ENCODE measurements around the gene PRX. TPM values are rescaled to one million over a fixed set of nuclear protein-coding genes. Genes with fewer than 3 reads are reported as not detected.

The PRX gene
- total RNA-seq, 4 donors from 2014 or later, result 1.5 to 5.0 (median 2.6) TPM

DNA sequence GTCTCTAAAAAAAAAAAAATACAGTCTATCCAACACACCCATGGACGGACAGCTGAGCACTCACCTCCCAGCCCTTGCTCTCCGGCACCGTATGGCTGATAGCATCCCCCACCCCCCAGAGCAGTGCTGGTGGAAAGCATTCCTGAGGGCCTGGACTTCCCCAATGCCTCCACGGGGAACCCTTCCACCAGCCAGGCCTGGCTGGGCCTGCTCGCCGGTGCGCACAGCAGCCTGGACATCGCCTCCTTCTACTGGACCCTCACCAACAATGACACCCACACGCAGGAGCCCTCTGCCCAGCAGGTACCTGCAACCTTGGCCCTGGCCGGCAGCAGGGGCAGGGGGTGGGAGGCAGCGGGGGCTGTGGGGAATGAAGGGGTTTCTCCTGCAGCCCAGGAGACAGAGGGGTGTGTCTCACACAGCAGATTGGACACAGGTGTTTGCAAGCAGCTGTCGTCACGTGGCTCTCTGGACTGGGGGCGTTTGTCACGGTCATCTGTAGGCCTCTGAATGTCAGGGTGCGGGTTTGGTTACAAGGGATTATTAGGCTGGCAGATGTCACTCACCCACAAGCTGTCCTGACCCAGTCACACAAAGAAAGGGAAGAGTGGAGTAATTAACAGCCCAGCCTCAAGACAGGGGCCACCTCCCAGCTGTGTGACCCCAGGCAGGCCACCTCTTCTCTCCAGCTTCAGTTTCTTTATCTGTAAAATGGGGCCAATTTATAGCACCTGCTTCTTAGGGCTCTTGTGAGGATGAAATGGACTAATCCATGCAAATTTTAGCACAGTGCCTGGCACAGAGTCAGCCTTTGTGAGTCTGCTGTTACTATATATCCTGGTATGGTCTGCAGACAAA lies 45.4 kb downstream of the PRX start:
- intact Hi-C loops (cut with DNase I; ENCODE audit: low total_unique reads), result no loop called here
- Histone ChIP-seq H3K4me3 (no peak overlapping the region), H3K27ac (no peak overlapping the region), H3K4me1 (peaks cover 0 to 18% (median 0%) of the 10 kb centered on the region in 4 donors), H3K9me3 (no peaks in the 10 kb centered on the region), H3K36me3 (peaks cover 0 to 12% (median 3%) of the 10 kb centered on the region in 4 donors), H3K27me3 (no peaks in the 10 kb centered on the region)
- TF ChIP-seq, protein P1, sequence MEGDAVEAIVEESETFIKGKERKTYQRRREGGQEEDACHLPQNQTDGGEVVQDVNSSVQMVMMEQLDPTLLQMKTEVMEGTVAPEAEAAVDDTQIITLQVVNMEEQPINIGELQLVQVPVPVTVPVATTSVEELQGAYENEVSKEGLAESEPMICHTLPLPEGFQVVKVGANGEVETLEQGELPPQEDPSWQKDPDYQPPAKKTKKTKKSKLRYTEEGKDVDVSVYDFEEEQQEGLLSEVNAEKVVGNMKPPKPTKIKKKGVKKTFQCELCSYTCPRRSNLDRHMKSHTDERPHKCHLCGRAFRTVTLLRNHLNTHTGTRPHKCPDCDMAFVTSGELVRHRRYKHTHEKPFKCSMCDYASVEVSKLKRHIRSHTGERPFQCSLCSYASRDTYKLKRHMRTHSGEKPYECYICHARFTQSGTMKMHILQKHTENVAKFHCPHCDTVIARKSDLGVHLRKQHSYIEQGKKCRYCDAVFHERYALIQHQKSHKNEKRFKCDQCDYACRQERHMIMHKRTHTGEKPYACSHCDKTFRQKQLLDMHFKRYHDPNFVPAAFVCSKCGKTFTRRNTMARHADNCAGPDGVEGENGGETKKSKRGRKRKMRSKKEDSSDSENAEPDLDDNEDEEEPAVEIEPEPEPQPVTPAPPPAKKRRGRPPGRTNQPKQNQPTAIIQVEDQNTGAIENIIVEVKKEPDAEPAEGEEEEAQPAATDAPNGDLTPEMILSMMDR (IDR thresholded peaks at IDR 0.05), result no peak
- TF ChIP-seq EP300 (IDR thresholded peaks at IDR 0.05; ENCODE audit: low read depth) (no peak), POLR2A (IDR thresholded peaks at IDR 0.05) (no peak), POLR2AphosphoS5 (IDR thresholded peaks at IDR 0.05) (no peak)
- DNase-seq, result no peak
- WGBS, 2 donors (ENCODE audit: low coverage in 1 of 2), result 89% methylated on average over 16 of the region's 16 CpGs; no CpG with 5 or more reads in 1 of the 2 donors
- in situ Hi-C loops (cut with MboI; ENCODE audit: low pct_ligation_motif_present in 1 of 4, low pct_unique_long_range_greater_than_20kb in 1 of 4, low sequenced_read_pairs in 3 of 4), result no loop called here

DNA sequence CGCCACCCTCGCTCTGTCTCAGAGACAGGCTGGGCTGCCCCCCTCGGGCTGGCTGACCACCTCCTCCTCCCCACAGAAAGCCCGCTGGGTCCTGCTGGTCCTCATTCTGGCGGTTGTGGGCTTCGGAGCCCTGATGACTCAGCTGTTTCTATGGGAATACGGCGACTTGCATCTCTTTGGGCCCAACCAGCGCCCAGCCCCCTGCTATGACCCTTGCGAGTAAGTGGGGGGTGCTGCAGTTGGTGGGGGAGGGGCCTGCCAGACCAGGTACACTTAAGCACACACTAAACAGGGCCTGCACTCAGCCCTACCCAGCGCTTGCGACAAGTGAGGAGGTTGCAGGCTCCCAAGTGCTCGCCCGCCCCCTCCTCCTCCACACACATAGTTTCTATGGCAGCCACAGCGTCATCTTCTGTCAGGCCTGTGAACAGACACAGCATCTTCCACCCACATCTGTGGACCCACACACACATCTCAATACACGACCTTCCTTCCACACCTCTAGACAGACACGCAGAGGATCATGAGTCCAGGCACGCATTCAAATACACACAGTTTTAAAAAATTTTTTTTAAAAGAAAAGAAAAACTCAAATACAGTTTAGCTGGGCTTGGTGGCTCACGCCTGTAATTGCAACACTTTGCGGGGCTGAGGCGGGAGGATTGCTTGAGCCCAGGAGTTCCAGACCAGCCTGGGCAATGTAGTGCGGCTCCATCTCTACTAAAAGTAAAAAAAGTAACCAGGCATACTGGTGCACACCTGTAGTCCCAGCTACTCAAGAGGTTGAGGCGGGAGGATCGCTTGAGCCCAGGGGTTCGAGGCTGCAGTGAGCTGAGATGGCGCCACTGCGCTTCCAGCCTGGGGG lies 46.2 kb downstream of the PRX start:
- Histone ChIP-seq H3K4me3 (no peak overlapping the region), H3K9me3 (no peaks in the 10 kb centered on the region), H3K36me3 (peaks cover 0 to 7% (median 2%) of the 10 kb centered on the region in 4 donors), H3K27ac (no peak overlapping the region), H3K4me1 (peaks cover 0 to 18% (median 0%) of the 10 kb centered on the region in 4 donors), H3K27me3 (no peaks in the 10 kb centered on the region)
- TF ChIP-seq POLR2AphosphoS5 (IDR thresholded peaks at IDR 0.05) (no peak), POLR2A (IDR thresholded peaks at IDR 0.05) (no peak), EP300 (IDR thresholded peaks at IDR 0.05; ENCODE audit: low read depth) (no peak)
- TF ChIP-seq, protein P1 (IDR thresholded peaks at IDR 0.05), result no peak
- in situ Hi-C loops (cut with MboI; ENCODE audit: low pct_ligation_motif_present in 1 of 4, low pct_unique_long_range_greater_than_20kb in 1 of 4, low sequenced_read_pairs in 3 of 4) (no loop called here), intact Hi-C loops (cut with DNase I; ENCODE audit: low total_unique reads) (no loop called here)
- WGBS, 2 donors (ENCODE audit: low coverage in 1 of 2), result 85 to 100% methylated on average over 3 to 27 of the region's 27 CpGs
- DNase-seq, result no peak

DNA sequence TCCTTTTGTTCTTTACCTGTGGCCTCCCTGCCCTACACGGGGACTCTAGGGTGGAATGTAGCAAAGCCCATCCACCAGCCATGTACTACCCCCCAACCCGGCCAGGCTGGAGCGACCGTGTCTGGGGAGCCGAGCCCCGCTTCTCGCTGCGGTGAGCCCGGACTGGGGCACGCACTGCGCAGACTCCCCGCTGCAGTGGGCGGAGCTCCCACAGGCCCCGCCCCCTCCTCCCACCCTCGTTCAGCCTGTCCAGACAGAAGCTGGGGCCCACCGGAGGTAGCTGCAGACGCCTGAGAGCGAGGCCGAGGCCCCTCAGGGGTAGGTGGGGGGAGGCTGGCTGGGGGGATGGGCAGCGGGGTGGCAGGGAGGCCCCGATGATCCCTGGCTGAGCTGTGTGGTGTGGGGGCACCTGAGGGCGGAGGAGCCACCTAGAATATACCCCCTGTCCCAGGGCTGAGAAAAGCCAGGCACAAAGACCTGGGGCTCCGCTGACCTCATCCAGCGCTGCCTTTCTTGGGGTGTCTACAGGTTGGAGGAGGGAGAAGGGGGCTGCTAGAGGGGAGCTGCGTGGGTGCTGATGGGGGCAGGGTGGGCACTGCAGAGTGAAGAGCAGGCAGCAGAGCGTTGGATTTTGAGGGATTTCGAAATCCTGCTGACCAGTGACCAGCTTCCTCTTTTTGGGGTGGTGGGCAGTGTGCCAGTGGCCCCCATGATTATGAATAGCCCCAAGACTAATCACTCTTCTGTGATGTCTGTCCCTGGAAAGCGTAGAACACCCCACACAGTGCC lies 47.4 kb downstream of the PRX start:
- intact Hi-C loops (cut with DNase I; ENCODE audit: low total_unique reads), result no loop called here
- H3K36me3 ChIP-seq, result peaks cover 0 to 7% (median 0%) of the 10 kb centered on the region in 4 donors
- peak overlapping the region in 3 of 4 donors; percentile 9 to 41 (median 28) for H3K27ac ChIP-seq
- H3K9me3 ChIP-seq, result no peaks in the 10 kb centered on the region
- peak; percentile 50 for DNase-seq
- in situ Hi-C loops (cut with MboI; ENCODE audit: low pct_ligation_motif_present in 1 of 4, low pct_unique_long_range_greater_than_20kb in 1 of 4, low sequenced_read_pairs in 3 of 4), result no loop called here
- H3K4me1 ChIP-seq, result peaks cover 0 to 18% (median 0%) of the 10 kb centered on the region in 4 donors
- 66% methylated on average over 4 to 17 of the region's 28 CpGs for WGBS, 2 donors (ENCODE audit: low coverage in 1 of 2)
- no peak for TF ChIP-seq POLR2AphosphoS5 (IDR thresholded peaks at IDR 0.05)
- TF ChIP-seq POLR2A (IDR thresholded peaks at IDR 0.05), result peak; percentile 15
- TF ChIP-seq, protein P1 (IDR thresholded peaks at IDR 0.05), result no peak
- no peaks in the 10 kb centered on the region for H3K27me3 ChIP-seq
- H3K4me3 ChIP-seq, result peak overlapping the region in 3 of 4 donors; percentile 6 to 34 (median 18)

Measured in transverse colon (tissue), 4 donors.